ENCODE measurements around the gene SMAD1.
A peak's percentile ranks its signal among the peaks of the same experiment; 100 is the strongest.

Gene SMAD1

DNA sequence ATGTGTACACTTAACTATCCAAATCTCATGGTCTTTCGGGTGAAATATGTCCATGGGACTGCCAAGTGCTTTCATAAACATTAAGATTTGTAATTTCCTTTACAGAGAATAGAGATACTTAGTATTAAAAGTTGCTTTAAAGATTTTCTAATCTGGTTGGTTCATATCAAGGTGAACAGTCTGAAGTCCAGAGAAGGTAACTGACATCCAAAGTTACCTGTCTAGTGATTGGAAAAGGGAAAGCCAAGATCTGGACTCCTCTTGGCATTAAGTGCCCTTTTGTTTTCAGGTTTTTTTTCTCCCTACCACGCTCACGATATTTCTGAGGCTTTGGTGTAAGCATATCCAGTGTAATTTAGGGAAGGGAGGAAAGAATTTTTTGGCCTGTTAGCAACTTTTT is 5.0 kb downstream of the SMAD1 start:
- in situ Hi-C loops (cut with MboI; ENCODE audit: low pct_unique_long_range_greater_than_20kb, low sequenced_read_pairs), result no loop called here
- DNase-seq, result no peak

DNA sequence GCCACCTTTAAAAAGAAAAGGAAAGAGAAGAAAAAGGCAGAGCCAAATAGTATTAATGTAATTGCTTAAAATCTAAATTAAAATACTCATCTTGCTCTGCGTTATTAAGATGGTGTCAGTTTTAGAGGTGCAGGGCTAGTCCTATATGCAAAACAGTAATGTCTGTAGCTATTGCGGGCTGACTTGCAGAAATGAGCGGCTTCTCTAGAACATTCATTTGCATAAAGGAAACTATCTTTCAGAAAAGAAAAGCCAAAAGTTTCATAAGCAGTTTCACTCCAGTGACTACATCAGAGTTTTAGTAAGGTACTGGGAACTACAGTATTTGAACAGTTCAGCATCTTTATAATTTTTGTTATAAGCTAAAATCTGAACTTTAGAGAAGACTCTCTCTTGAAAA is 6.0 kb downstream of the SMAD1 start:
- in situ Hi-C loops (cut with MboI; ENCODE audit: low pct_unique_long_range_greater_than_20kb, low sequenced_read_pairs), result no loop called here

DNA sequence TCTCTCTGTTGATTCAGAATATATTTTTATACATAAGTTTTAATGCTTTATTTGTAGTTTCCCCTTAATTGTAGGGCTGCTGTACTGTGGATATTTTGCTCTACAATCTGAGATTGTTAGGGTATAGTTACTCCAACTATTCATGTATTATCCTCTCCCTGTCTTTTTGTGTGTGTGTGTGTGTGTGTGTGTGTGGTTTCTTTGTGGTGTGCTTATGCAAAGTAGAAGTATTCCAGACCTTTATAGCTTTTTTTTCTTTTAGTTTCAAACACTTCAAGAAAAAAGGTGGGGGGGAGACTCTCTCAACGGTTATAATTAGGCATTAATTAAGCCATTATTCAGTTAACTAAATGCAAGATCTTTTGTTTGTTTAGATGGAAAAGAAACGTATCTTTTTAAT is 6.7 kb downstream of the SMAD1 start:
- in situ Hi-C loops (cut with MboI; ENCODE audit: low pct_unique_long_range_greater_than_20kb, low sequenced_read_pairs), result no loop called here

More for the DNA sequence above, 6.0 kb downstream of the SMAD1 start:
- DNase-seq, result no peak

DNA sequence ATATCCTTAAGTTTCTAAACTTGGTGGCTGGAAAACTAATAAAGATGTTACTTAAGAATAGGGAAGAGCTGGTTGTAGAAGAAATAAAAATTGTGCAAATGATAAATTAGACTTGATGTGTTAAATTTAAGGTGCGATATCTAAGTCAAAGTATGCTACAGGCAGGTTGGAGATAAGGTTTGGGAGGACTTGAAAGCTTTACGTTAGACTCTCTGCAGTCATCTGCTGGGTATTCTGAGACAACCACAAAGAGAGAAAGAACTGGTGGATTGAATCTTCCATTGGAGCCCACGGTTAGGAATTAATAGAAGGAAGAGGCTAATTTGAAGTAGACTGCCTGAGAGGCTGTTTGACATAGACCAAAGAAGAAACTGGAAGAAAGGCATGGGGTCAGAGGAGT is 7.9 kb downstream of the SMAD1 start:
- in situ Hi-C loops (cut with MboI; ENCODE audit: low pct_unique_long_range_greater_than_20kb, low sequenced_read_pairs), result no loop called here
- DNase-seq, result no peak

More for the DNA sequence above, 6.7 kb downstream of the SMAD1 start:
- DNase-seq, result no peak

DNA sequence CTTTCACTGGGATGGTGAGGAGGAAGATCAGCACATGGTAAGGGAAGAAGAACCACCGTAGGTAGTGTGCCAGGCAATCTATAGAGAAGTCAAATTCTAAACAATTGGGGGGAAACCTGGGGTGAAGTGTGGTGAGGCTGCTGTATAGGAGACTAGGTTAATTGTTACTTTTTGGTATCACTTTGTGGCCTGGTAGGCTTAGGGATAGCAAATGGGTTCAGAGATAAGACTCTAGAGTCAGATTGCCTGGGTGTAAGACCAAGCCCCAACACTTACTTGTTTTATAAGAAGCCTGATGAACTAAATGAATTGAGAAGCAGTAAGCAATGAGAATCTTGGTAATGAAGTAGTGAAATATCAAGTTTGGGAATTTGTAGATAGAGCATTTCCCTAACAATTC is 8.7 kb downstream of the SMAD1 start:
- in situ Hi-C loops (cut with MboI; ENCODE audit: low pct_unique_long_range_greater_than_20kb, low sequenced_read_pairs), result no loop called here
- no peak for DNase-seq

DNA sequence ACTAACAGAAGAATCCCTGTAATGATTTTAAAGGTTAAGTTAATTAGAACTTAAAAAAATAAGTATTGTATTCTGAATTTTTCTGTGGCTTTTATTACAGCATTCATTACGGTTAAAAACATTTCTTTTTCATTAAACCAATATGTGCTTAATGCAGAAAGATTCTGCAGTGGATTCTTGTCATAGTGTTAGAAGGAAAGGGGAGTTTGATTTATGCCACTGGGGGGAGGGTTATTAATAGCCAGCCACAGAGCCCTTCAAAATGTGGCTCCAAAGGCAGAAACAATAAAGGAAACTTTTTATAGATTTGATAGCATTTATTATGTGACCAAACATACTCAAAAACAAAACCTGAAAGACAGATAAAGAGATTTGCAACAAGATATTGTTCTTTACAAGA is 9.1 kb downstream of the SMAD1 start:
- in situ Hi-C loops (cut with MboI; ENCODE audit: low pct_unique_long_range_greater_than_20kb, low sequenced_read_pairs), result no loop called here

DNA sequence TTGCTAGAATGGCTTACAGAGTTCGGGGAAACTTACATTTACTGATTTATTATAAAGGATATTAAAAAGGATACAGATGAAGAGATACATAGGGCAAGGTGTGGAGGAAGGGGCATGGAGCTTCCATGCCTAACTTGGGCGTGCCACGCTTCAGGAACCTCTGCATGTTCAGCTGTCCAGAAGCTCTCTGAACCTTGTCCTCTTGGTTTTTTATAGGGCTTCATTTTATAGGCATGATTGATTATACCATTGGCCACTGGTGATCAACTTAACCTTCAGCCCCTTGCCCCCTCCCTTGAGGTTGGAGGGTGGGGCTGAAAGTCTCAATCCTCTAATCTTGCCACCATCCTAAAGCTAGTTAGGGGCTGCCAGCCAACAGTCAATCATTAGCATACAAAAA is 10.7 kb downstream of the SMAD1 start:
- no peak for DNase-seq
- in situ Hi-C loops (cut with MboI; ENCODE audit: low pct_unique_long_range_greater_than_20kb, low sequenced_read_pairs), result no loop called here

More for the DNA sequence above, 9.1 kb downstream of the SMAD1 start:
- no peak for DNase-seq

DNA sequence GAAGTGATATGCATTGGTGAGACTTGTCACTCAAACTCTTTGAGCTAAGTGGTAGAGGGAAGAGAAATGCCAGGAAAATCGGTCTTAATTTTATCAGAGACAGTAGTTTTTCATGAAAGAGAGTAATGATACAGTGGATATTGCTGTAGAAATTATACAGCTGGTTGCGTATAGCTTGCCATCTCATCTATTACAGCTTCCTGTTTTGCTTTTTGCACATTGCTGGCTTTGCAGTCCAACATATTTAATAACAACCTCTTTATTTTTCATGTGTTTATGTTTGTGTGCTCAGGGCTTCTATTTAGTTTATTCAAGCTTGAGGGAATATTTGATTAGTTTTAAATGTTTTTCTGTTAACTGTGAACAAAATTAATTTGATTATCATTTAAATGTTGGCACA is 11.5 kb downstream of the SMAD1 start:
- in situ Hi-C loops (cut with MboI; ENCODE audit: low pct_unique_long_range_greater_than_20kb, low sequenced_read_pairs), result no loop called here
- DNase-seq, result no peak

DNA sequence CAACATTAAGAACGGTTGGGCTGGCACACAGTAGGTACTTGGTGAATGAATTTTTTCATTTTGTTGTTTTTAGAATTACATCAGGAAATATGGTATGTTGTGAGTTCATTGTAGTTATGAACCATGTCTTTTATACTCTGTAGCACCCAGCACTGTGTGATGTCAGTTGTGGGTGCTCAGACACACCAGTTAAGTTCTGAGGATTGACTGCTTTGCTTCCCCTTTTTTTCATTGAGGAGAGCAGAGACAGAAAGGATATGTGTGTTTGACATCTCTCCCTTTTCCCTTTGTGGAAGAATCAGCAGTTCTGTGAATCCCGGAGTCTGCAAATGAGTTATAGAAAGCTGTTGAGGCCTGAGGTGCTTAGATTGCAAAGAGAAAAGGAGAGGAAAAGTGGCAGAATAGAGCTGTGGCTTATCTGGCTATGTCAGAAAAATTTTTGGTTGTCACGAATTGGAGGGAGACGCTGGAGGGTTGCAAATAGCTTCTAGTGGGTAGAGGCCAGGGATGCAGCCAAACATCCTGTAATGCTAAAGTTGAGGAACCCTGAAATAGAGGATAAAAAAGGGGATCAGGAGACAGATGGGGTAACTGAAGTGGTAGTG is 13.1 kb downstream of the SMAD1 start:
- in situ Hi-C loops (cut with MboI; ENCODE audit: low pct_unique_long_range_greater_than_20kb, low sequenced_read_pairs), result no loop called here
- DNase-seq, result peak; percentile 28

DNA sequence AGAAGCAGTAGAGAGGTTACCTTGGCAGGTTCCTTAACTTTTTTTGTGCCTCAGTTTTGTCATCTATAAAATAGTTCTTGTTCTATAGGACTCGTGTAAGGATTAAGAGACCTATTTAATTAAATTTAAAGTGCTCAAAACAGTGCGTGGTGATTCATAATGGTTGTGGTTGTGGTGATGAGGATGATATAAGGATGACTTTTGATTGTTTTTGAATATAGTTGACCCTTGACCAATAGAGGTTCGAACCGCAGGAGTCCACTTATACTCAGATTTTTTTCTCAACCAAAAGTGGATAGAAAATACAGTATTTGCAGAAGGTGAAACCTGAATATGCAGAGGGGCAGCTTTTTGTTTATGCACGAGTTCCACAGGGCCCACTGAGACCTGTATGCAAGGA is 14.6 kb downstream of the SMAD1 start:
- in situ Hi-C loops (cut with MboI; ENCODE audit: low pct_unique_long_range_greater_than_20kb, low sequenced_read_pairs), result no loop called here
- no peak for DNase-seq

DNA sequence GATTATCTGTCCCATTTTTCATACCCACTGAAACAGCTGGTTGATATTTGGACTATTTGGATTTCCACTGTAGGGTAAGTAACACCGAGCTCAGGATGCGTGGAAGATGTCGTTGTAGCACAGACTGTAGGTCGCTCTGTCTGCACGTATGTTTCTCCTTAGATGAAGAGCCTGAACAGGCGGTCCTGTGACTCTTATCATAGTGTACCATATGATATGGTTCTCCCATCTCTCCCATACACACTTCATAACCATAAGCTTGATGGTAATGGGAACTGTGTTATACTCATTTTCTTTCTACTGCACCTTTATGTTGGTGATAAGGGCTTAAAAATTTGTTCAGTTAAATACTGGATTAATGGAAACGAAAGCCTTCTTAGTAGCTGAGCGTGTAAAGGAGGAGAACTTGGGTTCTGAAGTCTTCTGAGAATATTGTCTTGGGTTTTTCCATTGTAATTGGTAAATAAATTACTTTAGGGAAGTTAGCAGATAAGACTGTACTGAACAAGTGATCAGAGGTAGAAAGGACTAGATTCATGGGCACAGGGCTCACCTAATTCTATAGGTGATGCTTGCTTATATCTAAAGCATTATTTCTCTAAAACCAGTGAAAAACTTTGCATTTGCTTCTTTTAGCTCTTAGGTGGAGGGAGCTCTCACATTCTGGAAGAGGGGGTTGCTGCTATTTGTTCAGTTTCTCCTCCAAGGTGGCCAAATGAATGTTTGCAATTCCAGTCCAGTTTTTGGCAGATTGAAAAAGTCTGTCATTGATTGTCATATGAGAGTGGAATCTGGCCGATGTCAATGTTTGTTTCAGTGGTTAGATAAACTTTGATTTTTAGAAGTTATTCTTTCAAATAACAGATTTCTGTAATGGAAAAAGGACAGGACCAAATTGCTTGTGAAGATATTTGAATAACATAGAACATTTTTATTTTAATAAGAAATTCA is 15.8 kb downstream of the SMAD1 start:
- in situ Hi-C loops (cut with MboI; ENCODE audit: low pct_unique_long_range_greater_than_20kb, low sequenced_read_pairs), result no loop called here
- no peak for DNase-seq

DNA sequence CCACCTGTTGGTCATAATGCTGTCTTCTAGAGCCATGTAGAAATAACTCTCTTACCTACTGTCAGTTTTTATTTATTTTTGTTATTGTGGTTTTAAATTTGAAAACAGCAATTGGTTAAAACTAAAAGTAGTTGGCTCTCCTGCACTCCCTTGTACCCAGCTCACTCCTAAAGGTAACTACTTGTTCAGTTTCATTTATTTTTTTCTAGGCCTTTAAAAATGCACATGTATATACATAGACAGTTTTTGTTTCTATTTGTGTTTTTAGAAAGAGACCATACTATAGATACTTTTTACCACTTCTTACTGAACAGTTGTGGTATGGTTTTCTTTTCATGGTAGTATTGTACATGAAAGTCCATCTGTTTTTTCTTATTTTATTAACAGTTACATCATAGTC is 16.8 kb downstream of the SMAD1 start:
- in situ Hi-C loops (cut with MboI; ENCODE audit: low pct_unique_long_range_greater_than_20kb, low sequenced_read_pairs), result no loop called here
- DNase-seq, result no peak

DNA sequence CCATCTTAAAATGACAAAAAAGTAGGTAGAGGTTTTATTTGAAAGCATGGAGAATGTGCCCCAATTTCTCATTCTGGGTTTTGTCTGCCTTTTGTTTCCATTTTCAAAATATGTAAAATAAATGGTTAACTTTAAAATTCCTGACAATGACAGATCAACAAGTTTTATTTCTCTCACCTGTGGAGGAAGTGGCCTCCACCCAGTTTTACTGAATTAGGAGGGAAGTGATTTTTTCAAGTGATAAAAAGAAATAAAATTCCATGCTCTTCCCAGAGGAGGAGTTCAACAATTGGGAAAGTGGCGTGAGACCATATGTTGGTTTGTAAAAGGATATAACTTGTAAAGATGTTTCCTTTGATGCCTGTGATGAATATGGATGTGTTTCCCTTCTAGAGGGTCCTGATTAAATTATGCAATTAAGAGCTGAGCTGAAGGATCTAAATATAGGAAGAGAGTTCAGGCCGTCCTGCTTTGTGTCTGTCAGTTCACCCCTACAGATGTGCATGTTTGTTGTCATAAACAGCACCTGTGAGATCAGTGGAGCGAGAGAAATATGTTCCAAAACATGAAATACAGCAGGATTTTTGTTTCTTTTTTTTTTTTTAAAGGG is 19.5 kb downstream of the SMAD1 start:
- in situ Hi-C loops (cut with MboI; ENCODE audit: low pct_unique_long_range_greater_than_20kb, low sequenced_read_pairs), result no loop called here
- DNase-seq, result no peak

DNA sequence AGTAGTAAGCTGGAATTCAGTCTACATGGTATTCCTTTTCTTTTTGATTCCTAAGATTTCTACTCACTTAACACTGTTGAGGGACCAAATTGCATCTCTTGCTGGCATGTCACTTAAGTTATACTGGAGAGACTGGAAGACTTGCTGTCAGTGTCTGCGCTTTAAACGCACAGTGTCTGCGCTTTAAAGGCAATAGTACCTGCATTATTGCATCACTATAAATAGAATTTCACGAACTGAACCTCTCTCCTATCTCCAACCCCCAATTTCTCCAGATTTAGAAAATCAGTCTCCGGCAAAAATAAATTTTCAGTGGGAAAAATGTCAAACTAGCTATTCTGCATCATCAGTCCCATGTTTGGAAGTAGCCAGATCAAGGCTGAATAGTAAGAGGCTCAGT is 21.2 kb downstream of the SMAD1 start:
- no peak for DNase-seq
- in situ Hi-C loops (cut with MboI; ENCODE audit: low pct_unique_long_range_greater_than_20kb, low sequenced_read_pairs), result no loop called here

DNA sequence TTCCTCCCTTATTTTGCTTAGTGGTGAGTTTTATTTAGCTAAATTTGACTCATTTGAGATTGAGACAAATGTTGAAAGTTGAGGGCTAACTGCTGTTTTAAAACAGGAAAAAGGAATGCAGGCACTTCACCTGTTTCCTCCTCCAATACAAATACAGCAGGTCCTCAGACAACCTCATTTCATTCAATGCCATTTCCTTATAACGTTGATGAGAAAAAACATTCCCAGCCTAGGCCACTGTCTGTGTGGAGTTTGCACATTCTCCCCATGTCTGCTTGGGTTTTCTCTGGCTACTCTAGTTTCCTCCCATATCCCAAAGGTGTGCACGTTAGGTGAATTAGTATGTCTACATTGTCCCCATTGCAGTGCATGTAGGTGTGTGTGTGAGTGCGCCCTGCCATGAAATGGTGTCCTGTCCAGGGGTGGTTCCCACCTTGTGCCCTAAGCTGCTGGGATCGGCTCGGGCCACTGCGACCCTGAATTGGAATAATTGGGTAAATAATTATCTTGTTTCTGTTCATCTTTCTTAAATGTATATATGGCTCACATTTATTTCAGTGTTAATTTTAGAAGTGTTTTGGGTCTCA is 21.9 kb downstream of the SMAD1 start:
- in situ Hi-C loops (cut with MboI; ENCODE audit: low pct_unique_long_range_greater_than_20kb, low sequenced_read_pairs), result no loop called here

DNA sequence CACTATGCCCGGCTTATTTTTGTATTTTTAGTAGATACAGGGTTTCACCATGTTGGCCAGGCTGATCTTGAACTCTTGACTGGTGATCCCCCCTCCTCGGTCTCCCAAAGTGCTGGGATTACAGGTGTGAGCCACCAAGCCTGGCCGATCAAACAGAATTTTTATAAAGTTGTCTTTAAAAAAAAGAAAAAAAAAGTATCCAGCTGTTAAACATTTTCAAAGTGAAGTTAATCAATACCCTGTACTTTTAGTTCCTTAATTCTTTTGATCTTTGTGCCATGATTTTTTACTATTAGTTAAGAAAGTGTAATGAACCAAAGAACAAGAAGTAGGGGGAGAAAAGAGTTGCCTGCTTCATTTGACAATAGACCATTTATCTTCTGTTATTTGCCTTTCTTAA is 24.3 kb downstream of the SMAD1 start:
- in situ Hi-C loops (cut with MboI; ENCODE audit: low pct_unique_long_range_greater_than_20kb, low sequenced_read_pairs), result no loop called here
- DNase-seq, result no peak

More for the DNA sequence above, 21.9 kb downstream of the SMAD1 start:
- DNase-seq, result no peak

DNA sequence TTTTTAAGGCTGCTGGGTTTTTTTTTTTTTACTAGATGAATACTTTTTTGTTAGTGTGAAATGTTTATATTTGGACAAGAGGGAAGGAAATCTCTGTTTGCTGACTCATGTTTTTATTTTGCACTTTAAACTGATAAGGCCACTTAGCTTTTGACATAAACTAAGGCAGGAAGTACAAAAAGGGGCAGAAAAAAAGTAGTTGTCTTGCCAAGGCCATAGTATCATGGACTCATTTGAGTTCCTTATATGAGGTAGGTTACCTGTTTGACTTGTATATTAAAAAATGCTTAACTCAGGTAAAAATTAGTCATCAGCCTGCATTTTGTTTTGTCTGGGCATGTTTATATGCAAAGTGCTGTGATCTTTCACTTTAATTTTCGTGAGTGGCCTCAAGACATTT is 26.0 kb downstream of the SMAD1 start:
- DNase-seq, result peak; percentile 34
- in situ Hi-C loops (cut with MboI; ENCODE audit: low pct_unique_long_range_greater_than_20kb, low sequenced_read_pairs), result no loop called here

DNA sequence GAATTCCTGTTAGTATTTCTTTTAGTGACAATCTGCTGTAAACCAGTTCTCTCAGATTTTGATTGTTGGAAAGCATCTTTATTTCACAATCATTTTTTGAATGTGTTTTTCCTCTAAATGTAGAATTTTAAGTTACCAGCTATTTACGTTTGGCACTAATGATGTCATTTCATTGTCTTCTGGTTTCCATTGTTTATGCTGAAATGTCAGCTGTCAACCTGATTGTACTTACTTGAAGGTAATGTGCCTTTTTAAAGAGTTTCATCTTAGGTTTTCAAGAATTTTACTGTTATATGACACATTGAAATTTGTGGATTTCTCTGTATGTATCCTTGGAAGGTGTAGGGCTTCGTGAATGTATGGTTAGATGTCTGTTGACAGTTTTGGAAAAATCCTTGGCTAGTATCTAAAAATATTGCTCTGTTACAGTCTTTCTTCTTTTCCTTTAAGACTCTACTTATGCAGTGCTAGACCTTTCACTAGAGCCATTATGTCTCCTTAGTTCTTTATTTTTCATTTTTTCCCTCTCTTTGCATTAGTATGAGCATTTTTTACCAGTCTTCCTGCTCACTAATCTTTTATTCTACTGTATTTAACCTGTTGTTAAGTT is 30.4 kb downstream of the SMAD1 start:
- in situ Hi-C loops (cut with MboI; ENCODE audit: low pct_unique_long_range_greater_than_20kb, low sequenced_read_pairs), result no loop called here
- no peak for DNase-seq

DNA sequence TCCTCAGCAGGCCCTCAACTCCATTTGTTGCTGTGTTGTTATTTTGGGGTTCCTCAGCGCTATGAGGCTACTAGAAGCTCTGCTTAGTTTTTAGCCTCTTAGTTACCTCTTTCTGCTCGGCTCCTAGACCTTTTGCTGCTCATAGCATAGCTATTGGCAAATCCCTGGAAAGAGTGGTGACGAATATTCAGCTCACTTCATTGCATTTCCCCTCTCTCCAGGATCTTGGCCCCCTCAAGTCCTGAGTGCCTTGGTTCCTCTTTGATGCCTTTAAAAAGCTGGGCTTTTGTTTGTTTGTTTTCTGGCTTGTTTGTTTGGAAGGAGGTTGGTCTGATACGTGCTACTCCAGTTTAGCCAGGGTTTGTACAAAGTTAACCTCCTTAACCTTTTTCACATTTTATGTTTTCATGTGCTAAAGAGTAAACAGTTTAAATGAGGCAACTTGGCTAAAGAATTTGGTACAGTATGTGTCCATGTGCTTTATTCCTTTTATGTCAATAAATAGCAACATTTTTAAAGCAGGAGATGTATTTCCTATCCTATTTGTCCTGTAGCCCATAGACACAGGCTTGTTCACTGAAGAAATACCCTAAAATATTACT is 31.5 kb downstream of the SMAD1 start:
- in situ Hi-C loops (cut with MboI; ENCODE audit: low pct_unique_long_range_greater_than_20kb, low sequenced_read_pairs), result no loop called here
- no peak for DNase-seq

Measured in KBM-7 (cell line).